COLO829 (cell line): ENCODE results near the gene SPCS3.
"Not testable (repeated sequence)": the region's sequence is repeated elsewhere in the genome, so short reads cannot be mapped to it uniquely, and the experiment has no call there.

Experiments used
- DNase-seq: peaks from one replicate; pipeline ENCODE4 v3.0.0; 2012; ENCODE audit warnings: low spot score

Gene SPCS3

DNA sequence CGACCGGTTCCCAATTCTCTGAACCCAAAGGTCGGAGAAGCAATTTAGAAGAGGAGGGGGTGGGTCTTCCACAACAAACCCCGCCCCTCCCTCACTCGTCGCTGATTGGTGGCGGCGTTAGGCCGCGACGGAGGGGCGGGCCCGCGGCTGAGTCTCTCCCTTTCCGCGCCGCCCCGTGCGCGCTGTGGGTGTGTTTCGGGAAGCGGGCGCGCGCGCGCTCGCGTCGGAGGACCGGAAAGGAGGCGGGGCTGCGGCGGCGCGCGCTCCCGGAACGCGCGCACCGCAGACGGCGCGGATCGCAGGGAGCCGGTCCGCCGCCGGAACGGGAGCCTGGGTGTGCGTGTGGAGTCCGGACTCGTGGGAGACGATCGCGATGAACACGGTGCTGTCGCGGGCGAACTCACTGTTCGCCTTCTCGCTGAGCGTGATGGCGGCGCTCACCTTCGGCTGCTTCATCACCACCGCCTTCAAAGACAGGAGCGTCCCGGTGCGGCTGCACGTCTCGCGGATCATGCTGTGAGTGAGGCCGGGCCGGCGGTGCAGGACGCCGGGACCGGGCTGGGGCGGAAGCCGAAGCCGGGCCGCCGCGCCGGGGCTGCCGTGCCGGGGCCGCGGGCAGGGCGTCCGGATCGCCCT is at the start of gene SPCS3:
Gene SPCS3 (plus strand): TSS at position 263 of the 636 bp plus-strand sequence. CDS start 111 bp downstream, at position 374.
- DNase-seq = peak; percentile 96

DNA sequence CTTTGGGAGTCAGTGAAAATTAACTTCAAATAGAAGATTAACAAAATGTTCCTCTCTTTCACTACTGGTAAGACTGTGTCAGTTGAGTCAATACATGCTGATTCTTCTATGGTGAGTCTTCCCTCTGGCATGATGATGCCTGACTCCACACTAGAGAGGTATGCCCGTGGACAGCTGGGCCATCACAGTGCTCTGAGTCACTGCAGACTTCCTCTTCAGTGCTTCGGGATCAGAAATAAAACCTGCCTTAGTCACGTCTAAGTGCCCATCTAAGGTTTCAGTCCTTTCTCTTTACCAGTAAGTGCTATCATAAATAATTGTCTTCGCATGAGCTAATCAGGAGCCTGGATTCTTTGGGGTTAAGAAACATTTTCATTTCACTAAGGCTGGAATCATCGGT is 49.1 kb upstream of the SPCS3 start:
- DNase-seq = peak; percentile 91

DNA sequence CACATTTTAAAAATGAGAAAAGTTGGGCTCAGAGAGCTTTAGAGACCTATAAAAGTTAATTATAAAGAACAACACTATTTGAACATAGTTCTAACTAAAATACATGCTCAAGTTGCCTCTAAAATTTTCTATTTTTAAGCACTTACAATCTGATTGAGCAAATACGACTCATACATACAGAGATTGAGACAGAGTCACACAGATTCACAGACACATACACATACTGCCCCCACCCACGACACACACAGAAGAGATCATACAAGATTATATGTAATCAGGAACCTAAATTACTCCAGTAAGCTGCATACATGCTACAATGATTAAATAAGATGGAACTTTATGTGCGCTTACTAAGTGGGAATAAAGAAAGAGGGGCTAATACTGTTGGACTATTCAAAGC is 48.0 kb upstream of the SPCS3 start:
- DNase-seq = no peak

DNA sequence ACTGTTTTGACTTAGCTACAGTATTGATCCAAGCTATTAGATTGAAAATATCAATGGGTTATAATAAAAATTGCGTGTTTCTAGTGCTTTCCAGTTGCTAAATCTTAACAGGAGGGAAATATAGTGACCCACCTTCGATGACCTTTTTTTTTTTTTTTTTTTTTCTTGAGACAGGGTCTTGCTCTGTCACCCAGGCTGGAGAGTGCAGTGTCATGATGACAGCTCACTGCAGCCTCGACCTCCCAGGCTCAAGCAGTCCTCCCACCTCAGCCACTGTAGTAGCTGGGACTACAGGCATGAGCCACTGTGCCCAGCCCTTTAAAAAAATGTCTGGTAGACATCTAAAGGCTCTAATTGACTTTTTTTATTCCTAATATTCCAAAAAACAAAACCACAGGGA is 47.0 kb upstream of the SPCS3 start:
- DNase-seq = no peak

DNA sequence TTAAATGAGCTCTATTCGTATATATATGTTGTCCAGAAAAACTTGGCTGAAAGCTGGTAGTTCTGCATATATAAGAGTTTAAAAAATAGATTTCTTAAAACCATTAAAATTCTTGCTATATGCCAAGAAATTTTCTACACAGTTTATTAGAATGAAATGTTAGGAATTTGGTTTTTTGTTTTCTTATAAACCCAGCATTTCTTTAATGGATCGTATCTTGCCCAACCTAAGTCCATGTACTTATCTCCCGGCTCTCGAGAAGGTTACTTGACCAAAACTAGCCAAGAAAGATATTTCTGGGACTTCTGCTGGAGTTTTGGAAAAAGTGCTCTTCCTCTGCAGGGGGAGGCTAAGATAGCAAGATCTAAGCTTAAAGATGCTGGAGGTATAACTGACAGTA is 46.0 kb upstream of the SPCS3 start:
- no peak for DNase-seq

DNA sequence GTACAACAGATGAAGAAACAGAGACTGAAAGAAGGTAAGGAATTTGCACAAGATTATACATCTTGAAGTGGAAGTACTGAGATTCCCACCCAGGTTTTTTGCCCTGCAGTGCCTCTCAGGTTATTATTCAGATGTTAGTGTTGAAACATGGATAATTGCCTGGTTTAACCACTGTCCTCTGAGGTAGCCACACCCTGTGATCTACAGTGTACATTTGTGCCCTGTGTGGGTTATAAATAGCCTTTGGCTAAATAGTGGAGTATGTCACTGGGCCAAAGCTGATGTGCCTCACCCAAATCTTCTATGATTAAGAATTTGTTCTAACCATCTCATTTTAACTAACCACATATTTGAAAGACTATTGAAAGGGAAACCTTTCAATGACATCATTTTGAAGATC is 45.3 kb upstream of the SPCS3 start:
- DNase-seq = no peak

DNA sequence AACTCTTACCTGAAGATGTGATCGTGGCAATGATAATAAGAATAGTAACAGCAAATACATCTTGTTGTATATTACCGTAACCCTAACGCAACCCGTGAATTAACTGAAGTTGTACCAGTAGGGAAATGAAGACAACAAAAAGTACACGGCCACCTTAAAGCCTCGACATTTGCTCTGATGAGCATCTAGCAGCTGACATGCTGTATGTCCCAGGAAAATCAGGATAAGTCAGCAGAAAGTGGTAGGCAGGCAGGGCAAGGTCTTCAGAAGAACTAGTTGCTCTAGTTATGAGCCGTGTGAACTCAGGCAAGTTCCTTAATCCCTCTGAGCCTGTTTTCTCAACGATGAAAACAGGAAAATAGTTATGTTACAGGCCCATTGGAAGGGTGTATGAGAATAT is 43.1 kb upstream of the SPCS3 start:
- DNase-seq = no peak

DNA sequence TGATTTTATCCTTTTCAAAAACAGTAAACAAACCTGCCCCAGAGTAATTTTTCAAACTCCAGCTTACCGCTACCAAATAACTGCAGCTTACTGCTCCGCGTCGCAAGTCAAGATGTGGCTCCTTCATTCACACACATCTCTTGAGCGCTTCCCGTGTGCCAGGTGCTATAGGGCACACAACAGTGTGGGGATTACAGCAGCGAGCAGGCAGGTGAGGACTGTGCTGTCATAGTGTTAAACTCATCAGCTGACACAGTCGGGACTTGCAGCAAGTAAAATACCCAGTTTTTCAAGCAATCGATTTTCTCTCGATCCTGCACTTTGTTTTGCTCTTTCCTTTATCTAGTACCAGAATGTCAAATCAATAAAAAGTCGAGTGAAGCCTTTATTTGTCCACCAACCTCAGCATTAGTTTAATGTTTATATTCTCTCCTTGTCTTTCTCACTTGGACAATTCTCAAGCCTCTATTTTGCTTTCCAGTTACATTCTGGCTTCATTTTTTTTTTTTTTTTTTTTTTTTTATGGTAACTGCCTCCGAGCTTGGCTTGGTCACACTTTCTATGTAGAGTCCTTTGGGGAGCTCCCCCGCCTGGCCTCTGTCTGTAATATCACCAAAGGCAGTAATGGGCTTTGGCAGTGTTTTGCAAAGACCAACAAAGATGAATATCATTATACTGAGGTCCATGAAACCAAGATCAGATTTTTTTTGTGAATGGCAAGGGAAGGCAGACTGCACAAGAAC is 42.4 kb upstream of the SPCS3 start:
- DNase-seq = peak; percentile 85

DNA sequence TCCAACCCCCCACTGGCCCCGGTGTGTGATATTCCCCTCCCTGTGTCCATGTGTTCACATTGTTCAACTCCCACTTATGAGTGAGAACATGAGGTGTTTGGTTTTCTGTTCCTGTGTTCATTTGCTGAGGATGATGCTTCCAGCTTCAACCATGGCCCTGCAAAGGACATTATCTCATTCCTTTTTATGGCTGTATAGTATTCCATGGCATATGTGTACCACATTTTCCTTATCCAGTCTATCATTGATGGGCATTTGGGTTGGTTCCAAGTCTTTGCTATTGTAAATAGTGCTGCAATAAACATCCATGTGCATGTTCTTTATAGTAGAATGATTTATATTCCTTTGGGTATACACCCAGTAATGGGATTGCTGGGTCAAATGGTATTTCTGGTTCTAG is 40.2 kb upstream of the SPCS3 start:
- not testable (repeated sequence) for DNase-seq

DNA sequence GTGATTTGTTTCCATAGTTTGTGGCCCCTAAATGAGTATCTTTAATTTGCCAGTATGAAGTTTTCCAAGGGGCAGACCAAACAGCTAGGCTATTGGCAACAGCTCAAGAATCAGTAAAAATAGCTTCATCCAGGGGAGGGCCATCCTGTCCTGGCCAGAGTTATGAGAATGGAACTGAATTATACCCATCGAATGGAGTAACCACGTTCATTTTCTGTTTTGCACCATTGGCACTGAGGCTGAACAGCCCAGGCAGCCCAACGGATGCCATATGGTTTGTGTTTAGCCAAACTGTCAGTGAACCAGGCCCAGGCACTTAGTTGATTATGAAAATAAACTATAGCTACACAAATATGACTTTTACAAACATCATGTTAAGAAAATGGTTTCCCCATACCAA is 33.0 kb upstream of the SPCS3 start:
- DNase-seq = no peak

DNA sequence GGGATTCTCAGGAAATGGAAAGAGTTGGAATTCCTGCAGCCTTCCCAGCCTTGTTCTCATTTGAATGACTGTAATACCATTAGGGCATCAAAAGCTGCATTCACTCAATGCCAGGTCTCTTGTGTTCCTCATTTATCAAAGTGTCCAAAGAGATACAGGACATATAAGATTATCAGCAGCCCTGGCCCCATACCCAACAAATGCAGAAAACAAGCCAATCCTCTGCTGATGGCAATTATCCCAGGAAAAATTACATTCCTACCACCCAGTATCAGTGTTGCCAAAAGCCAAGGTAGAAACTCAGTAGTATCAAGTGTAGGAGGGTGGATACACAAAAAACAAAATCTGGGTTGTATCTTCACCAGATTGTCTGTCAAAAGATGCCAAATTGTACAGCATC is 32.2 kb upstream of the SPCS3 start:
- no peak for DNase-seq

DNA sequence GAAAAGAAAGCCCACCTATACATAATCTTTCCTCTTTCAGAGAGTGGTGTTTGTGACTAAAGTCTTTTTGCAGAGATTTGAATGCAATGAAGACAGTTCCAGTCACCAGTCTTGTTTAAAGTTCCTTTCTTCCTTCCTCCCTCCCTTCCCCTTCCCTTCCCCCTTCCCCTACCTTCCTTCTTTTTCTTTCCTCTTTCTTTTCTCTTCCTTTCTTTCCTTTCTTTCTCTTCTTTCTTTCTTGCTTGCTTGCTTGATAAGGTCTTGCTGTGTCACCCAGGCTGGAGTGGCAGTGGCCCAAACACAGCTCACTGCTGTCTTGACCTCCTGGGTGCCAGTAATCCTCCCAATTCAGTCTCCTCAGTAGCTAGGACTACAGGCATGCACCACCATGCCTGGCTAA is 31.7 kb upstream of the SPCS3 start:
- no peak for DNase-seq

DNA sequence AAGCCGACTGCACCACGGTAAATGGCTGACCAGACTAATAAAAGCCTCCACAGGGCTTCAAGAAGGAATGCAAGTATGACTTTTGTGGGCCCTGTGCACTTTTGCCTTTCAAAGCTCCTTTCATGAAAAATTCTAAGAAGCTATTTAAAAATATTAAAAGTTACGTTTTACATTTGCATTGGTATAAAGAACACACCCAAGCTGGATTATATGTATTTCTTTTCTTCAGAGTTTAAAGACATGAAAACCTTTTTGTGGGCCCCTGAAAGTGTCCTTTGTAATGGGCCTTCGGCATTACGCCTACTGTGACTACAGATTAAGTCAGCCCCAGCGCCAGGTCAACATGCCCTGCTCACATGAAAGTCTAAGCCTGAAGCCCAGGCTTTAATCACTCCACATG is 30.2 kb upstream of the SPCS3 start:
- DNase-seq = no peak

DNA sequence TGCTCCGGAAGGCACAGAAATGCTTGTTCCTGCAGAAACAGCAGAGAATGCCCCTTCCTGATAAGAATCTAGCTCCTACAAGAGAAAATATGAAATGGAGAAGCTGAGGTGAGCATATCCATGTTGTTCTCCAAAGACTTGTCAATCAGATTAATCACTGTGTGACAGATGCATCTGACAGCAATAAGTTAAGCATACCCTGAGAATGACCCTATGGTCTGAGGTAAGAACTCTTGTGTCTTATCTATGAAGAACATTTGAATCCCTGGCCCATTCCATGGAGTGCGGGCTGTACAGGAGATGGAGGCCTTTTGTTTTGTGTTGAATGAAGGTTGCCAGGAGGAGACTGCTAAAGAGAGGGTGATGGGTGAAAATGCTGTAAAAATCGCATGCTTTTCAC is 29.2 kb upstream of the SPCS3 start:
- DNase-seq = no peak

DNA sequence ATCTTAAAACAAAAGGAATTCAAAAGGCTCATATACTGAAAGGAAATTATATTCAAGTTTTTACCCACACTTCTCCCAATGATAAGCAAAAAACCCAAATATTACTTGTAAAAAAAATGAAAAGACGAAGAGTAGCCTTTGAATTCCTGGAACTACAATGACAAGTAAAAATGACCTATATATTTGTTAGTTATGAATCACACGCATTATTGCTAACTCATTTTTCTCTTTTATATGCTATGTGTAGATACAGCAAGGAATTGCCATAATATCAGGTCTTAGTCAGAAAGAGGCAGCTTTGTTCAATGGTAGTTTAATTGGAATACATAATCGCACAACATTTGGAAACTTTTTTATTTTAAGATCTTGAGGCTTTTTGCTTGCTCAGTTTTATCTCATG is 28.0 kb upstream of the SPCS3 start:
- DNase-seq = no peak

DNA sequence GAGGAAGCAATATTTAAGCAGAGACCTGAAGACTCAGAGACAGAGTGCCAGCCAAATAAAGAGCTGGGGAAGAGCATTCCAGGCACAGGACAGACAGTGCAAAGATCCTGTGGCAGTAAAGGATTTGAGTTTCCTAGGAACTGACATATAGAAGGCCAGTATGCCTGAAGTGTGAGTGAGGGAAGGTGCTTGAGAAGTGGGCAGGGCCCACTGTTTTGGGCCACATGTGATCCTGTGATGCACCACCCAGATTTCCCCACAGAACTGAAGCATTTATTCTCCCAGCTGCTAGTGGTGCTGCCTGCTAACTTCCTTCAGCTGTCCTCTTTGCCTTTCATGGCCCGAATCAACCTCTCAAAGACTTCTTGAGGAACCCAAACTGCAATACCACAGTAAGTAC is 26.8 kb upstream of the SPCS3 start:
- DNase-seq = no peak

DNA sequence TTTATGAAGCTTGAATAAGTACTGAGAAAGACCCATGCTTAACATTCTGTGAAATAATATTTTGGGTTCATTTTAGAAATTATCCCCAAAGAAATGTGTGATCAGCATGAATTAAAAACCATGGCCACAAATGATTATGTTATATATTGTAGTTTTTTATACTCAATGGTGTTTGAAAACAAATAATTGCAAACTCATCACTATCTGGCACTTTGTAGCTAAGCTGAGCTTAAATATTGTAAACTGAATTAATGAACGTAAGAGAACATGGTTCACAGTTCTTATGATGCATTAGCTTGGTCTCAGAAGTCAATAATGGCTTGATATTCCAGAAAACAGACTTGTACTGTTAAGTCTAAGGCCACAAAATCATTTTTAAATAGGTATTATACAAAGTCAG is 26.1 kb upstream of the SPCS3 start:
- no peak for DNase-seq

DNA sequence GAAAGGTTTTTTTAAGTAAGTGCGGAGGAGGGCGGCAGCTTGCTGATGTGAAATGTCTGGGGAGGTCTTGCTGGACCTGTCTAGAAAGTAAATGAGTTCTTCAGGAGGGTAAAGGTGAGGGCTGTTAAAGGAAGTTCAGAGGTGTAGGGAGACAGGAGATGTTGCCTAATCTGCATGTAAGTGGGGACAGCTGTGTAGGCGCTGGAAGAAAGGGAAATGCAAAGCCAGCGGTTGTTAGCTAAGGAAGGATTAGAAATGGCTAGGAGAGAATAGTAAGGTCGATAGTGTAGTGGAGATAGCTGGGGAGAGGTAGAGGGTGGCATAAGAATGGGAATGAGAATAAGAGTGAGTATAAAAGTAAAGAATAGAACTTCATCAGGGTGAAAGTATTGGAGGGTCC is 23.9 kb upstream of the SPCS3 start:
- not testable (repeated sequence) for DNase-seq

DNA sequence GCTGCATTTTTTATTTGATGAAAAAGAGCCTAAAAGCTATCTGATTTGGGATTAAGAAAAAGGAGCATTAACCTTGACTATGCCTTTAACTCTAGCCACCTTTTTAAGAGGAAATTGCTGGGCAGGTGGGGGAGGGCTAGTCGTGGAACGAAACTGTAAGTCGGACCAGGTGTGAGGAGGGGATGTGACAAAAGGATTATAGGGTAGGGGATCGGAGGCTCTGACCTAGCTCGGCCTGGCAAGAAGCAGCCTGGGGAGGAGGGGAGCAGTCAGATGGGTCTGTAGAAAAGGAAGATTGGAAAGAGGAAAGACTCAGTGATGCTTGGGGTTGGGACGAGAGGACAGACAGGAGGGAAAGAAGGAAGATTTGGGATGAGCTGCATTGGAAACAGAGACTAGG is 21.1 kb upstream of the SPCS3 start:
- no peak for DNase-seq

DNA sequence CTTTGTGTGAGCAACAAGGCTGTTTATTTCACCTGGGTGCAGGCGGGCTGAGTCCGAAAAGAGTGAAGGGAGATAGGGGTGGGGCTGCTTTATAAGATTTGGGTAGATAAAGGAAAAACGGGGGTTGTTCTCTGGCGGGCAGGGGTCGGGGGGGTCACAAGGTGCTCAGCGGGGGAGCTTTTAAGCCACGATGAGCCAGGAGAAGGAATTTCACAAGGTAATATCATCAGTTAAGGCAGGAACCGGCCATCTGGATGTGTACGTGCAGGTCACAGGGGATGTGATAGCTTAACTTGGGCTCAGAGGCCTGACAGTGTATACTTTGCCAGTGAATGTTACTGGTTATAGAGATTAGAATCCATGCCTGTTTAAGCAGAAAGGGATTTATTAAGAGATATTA is 19.7 kb upstream of the SPCS3 start:
- DNase-seq = no peak

DNA sequence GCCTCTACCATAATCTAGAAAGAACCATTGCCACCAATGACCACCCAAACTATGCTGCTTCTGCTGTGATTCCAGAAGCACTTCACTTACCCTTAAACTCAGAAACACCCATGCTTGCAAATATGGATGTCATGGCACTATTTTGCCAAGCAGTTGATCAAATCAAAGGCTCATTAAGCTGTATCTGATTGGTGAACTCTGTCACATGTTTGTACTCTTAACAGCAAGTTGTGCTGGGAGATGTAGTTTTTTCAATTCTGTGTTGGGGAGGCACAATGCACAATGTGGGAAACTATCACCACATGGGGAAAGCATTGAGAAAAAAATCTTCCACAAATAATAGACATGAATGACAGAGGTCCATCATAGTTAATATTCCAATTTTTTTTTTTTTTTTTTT is 19.2 kb upstream of the SPCS3 start:
- no peak for DNase-seq

DNA sequence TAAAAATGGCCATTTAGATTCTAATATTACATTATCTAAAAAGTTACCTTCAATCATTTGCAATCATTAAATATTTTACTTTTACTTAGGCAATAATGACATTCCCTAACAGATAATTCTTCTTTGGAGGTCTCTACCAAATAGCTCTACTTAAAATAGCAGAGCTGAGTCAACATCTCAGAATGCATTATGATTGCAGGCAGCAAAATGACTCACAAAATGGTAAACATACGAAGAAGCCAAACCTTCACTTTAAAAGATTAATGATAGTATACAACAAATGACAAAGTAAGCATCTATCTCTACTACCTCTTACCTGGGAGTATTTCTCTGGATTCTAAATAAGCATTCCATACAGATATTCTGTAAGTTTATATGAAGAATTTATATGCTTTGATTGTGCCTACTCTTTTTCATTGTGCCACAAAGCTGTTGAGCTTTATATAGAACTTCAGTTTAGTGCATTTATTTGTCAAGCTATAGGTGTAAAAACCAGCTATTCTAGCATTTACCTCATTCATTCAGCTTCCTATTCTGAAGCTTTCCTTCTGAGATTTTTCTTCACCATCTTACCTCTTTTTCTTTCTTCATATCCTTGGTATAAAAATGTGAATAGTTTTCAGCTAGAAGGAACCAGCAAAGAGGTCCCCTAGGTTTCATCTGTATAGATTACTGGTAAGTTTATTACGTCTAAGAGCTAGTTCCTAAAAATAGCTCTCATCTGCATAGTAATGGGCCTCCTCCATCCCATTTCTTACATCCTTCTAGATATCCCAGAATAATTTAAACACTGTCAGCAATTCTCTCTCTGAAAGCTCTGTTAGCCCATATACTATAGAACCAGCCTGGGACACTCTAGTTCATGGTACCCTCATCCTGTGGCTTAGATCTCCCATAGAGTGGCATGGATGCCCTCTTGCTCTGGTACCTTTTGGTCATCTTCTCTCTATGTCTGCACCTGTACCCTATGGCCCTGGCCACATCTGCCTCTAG is 17.2 kb upstream of the SPCS3 start:
- no peak for DNase-seq

DNA sequence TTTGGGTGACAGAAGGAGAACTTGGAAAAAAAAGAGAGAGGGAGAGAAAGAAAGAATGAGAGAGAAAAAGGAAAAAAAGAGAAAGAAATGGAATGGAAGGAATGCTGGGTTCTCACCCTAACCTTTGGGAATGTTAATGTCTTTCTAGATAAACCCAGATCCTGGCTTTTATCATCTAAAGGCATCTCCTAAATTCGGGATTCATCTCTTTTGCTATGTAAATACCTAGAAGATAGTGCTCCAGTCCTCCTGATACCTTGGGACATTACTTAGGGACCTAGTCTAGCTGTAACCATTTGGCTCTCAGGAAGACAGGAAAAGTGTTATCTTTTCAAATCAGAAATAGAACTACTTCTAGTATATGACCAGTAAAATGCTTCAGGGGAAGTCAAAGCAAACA is 15.8 kb upstream of the SPCS3 start:
- no peak for DNase-seq
